ENCODE results near the gene TBXAS1.

TBXAS1 gene

DNA sequence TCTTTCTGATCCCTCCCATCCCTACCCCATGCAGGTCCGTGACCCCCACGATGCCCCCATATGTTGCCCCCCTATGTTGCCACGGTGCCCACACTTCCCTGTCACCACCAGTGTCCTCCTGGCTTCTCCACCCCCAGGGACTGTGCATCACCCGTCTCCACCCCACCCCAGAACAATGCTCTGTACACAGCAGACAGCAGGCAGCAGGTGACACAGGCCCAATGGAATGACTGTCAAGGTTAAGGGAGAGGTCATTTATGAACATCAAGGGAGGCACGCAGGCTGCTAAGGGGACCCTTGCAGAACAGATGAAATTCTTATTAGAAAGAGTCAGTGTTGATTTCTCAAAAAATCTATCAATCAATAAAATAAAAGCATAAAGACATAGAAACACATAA is 162.2 kb downstream of the TBXAS1 start:
- no peaks in the 10 kb centered on the region for H3K79me2 ChIP-seq (ENCODE audit: control insufficient read depth, low read length)
- H3K4me3 ChIP-seq (ENCODE audit: low read length), result no peak overlapping the region
- H3K27ac ChIP-seq (ENCODE audit: low read depth, low read length), result no peak overlapping the region
- H3K4me2 ChIP-seq (ENCODE audit: low read length), result no peak overlapping the region
- H4K20me1 ChIP-seq (ENCODE audit: control insufficient read depth, insufficient read depth, low read depth, low read length), result no peaks in the 10 kb centered on the region
- no peaks in the 10 kb centered on the region for H3K9me3 ChIP-seq (ENCODE audit: control insufficient read depth, insufficient read depth, low read length)
- peaks cover 8% of the 10 kb centered on the region for H3K4me1 ChIP-seq (ENCODE audit: control insufficient read depth, low read length)
- H3K27me3 ChIP-seq (ENCODE audit: control insufficient read depth, low read length), result peaks cover 3% of the 10 kb centered on the region; the same call in 1 of the 2 replicates
- no peaks in the 10 kb centered on the region for H3K9me2 ChIP-seq (replicated peaks; ENCODE audit: control insufficient read depth, low read length)
- no peaks in the 10 kb centered on the region for H3K36me3 ChIP-seq (ENCODE audit: control insufficient read depth, low read length)
- TF ChIP-seq EZH2phosphoT487 (IDR thresholded peaks at IDR 0.05; ENCODE audit: borderline replicate concordance, low read length), result no peak
- TF ChIP-seq, protein P1, sequence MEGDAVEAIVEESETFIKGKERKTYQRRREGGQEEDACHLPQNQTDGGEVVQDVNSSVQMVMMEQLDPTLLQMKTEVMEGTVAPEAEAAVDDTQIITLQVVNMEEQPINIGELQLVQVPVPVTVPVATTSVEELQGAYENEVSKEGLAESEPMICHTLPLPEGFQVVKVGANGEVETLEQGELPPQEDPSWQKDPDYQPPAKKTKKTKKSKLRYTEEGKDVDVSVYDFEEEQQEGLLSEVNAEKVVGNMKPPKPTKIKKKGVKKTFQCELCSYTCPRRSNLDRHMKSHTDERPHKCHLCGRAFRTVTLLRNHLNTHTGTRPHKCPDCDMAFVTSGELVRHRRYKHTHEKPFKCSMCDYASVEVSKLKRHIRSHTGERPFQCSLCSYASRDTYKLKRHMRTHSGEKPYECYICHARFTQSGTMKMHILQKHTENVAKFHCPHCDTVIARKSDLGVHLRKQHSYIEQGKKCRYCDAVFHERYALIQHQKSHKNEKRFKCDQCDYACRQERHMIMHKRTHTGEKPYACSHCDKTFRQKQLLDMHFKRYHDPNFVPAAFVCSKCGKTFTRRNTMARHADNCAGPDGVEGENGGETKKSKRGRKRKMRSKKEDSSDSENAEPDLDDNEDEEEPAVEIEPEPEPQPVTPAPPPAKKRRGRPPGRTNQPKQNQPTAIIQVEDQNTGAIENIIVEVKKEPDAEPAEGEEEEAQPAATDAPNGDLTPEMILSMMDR (IDR thresholded peaks at IDR 0.05; ENCODE audit: low read depth, low read length, poor library complexity, severe bottlenecking), result no peak
- H3F3A ChIP-seq (ENCODE audit: control insufficient read depth, insufficient read depth), result no peaks in the 10 kb centered on the region

DNA sequence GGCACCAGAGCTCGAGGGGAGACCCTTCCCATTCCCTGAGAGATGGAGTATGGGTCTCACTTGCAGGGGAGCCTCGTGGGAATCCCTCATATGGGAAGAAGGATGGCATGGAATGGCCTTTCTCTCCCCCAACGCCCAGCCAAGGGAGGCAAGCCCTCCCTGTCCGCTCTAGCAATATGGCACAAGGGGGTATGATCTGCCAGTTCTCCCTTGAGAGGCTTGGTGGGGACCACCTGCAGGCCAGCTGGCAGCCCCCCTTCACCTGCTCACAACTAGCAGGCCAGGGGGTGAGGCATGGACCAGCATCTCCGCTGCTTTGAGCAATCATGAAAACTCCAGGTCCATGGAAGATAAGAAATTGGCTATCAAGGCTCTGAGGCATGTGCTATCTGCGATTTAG is 162.8 kb downstream of the TBXAS1 start:
- Histone ChIP-seq H3K27ac (ENCODE audit: low read depth, low read length) (no peak overlapping the region), H3K9me3 (ENCODE audit: control insufficient read depth, insufficient read depth, low read length) (no peaks in the 10 kb centered on the region), H3K79me2 (ENCODE audit: control insufficient read depth, low read length) (no peaks in the 10 kb centered on the region), H3K27me3 (ENCODE audit: control insufficient read depth, low read length) (peaks cover 4% of the 10 kb centered on the region), H3K4me1 (ENCODE audit: control insufficient read depth, low read length) (peaks cover 8% of the 10 kb centered on the region), H3K36me3 (ENCODE audit: control insufficient read depth, low read length) (no peaks in the 10 kb centered on the region), H3K4me3 (ENCODE audit: low read length) (no peak overlapping the region), H4K20me1 (ENCODE audit: control insufficient read depth, insufficient read depth, low read depth, low read length) (no peaks in the 10 kb centered on the region), H3F3A (ENCODE audit: control insufficient read depth, insufficient read depth) (no peaks in the 10 kb centered on the region), H3K4me2 (ENCODE audit: low read length) (no peak overlapping the region), H3K9me2 (replicated peaks; ENCODE audit: control insufficient read depth, low read length) (no peaks in the 10 kb centered on the region)
- TF ChIP-seq, protein P1 (IDR thresholded peaks at IDR 0.05; ENCODE audit: low read depth, low read length, poor library complexity, severe bottlenecking), result no peak
- TF ChIP-seq EZH2phosphoT487 (IDR thresholded peaks at IDR 0.05; ENCODE audit: borderline replicate concordance, low read length), result no peak

DNA sequence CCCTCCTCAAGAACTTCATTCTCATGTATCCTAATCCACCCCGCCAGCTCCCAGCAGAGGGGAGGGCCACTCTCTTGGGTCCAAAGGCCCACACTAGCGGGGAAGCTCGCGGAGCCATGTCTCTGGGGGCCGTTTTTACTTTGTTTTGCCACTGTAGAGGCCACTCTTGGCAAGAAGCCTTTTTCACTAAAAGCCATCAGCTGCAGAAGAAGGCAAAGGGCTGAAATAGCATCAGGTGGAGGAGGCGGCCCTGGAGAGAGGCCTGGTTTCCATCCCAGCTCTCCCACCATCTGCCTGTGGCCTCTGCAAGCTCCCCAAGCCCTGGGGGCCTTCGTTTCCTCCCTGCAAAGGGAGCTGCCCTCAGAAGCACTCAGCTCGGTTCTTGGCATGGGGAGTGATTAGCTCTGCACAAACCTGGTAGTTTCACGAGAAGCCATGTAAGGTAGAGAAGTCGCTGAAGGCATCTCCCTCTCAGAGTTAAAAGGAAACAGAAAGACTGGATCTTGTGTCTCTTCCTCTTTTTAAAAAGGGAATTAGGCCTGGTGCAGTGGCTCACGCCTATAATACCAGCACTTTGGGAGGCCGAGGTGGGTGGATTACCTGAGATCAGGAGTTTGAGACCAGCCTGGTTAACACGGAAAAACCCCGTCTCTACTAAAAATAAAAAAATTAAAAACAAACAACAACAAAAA is 163.4 kb downstream of the TBXAS1 start:
- H3K27ac ChIP-seq (ENCODE audit: low read depth, low read length), result no peak overlapping the region
- peaks cover 8% of the 10 kb centered on the region for H3K4me1 ChIP-seq (ENCODE audit: control insufficient read depth, low read length)
- no peak overlapping the region for H3K4me2 ChIP-seq (ENCODE audit: low read length)

More for the DNA sequence above, 163.4 kb downstream of the TBXAS1 start:
- Histone ChIP-seq H3K9me2 (replicated peaks; ENCODE audit: control insufficient read depth, low read length) (no peaks in the 10 kb centered on the region), H3K9me3 (ENCODE audit: control insufficient read depth, insufficient read depth, low read length) (no peaks in the 10 kb centered on the region), H3K4me3 (ENCODE audit: low read length) (no peak overlapping the region), H3F3A (ENCODE audit: control insufficient read depth, insufficient read depth) (no peaks in the 10 kb centered on the region), H3K36me3 (ENCODE audit: control insufficient read depth, low read length) (no peaks in the 10 kb centered on the region), H3K27me3 (ENCODE audit: control insufficient read depth, low read length) (peaks cover 10% of the 10 kb centered on the region), H4K20me1 (ENCODE audit: control insufficient read depth, insufficient read depth, low read depth, low read length) (no peaks in the 10 kb centered on the region), H3K79me2 (ENCODE audit: control insufficient read depth, low read length) (no peaks in the 10 kb centered on the region)
- no peak for TF ChIP-seq EZH2phosphoT487 (IDR thresholded peaks at IDR 0.05; ENCODE audit: borderline replicate concordance, low read length)
- TF ChIP-seq, protein P1 (IDR thresholded peaks at IDR 0.05; ENCODE audit: low read depth, low read length, poor library complexity, severe bottlenecking), result no peak

Data from DOHH2 (cell line).